SKM-1 (cell line): Measurements from ENCODE around the gene MTHFS.

ENCODE experiments used
- DNase-seq: peaks from one replicate; lab custom pipeline; 2025; ENCODE audit not compliant: unreplicated experiment; lab: John Stamatoyannopoulos, UW

Gene MTHFS

DNA sequence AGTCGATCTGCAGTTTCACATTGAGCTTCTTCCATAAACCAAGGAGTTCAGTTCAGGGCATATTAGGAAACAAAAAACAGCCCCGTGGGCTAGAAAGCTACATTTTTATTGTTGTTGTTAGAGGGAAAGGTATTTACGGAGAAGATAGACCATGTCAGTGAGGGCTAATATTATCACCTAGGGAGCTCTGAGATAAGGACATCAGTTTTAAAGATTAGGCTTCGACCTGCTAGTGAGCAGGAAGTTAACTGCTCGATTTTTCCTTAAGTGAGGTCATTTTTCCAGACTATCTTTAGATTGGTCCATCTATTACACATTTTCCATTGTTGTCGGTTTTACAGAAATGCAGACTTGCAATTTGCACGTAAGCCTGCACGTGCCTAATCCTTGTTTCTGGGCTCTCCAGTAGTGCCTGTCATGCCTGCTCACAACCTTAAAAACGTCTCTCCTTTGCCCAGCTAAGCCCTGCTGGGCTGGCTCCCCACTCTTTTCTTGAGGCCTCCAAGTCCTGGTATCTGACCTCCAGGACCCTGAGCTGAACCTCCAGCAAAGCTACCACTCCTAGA lies 72.6 kb downstream of the MTHFS start:
- no peak for DNase-seq

DNA sequence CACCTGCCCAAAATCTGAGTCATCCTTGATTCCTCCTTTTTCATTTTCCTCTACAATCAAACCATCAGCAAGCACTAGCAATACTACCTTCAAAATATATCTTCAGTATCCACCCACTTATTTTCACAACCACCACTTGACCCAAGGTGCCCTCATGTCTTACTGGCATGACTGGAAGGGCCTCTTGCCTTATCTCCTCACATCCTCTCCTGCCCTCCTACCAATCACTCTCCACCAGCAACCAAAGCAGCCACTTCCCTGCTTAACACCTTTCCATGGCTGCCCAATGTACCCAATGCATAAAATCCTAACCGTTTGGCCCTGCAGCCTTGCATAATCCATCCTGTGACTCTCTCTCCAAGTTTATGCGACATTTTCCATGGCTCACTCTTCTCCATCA lies 76.0 kb downstream of the MTHFS start:
- DNase-seq: no peak

GRCh38 chr15:79820176-79820575 lies 76.6 kb downstream of the MTHFS start:
- DNase-seq: no peak

- DNase-seq: no peak
Observed at GRCh38 chr15:79816571-79816970, 80.2 kb downstream of the MTHFS start.

- no peak for DNase-seq
Observed at GRCh38 chr15:79815468-79815867, 81.3 kb downstream of the MTHFS start.

GRCh38 chr15:79812541-79812940 lies 84.3 kb downstream of the MTHFS start:
- no peak for DNase-seq

DNA sequence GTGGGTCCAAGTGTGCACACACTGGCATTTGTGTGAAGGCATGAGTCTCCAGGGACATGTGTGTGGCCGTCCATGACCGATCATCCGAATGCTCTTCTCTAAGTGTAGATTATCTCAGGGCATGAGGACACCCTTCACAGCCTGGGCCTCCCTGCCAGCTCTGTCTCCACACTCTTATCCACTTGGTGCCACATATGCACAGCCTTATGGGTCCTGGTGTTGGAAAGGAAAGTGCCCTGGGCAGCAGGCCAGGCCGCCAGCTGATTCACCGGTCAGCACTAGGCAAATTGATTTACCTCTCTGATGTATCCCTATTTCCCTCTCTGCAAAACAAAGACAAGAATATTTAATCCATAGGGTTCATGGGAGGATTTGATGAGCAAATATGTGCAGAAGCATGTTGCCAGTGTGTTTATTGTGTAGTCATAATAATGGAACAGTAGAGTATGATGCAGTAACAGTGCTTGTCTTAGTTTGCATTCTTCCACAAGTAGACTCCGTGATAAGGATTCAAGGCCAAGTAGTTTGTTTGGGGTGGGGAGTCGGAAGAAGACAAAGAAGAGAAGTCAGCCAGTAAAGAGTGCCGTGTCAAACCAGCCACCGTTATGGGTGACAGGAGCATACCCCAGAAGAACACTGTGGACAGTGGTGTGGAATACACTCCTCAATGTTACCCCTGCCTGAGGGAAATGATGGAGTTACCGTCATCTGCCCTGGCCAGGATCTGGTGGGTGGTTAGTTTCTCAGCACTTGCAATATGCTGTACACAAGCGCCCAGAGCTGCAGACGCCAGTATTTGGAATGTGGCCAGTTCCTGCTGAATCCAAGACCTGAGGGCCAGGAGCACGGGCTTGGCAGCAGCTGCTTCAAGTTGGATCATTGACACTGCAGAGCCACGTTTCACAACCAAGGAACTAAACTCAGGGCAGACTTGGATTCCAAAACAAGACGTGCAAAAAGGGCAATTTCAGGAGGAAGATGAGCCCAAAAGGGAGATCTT lies 85.1 kb downstream of the MTHFS start:
- DNase-seq: no peak

GRCh38 chr15:79804838-79805237 lies 92.0 kb downstream of the MTHFS start:
- DNase-seq: no peak

DNA sequence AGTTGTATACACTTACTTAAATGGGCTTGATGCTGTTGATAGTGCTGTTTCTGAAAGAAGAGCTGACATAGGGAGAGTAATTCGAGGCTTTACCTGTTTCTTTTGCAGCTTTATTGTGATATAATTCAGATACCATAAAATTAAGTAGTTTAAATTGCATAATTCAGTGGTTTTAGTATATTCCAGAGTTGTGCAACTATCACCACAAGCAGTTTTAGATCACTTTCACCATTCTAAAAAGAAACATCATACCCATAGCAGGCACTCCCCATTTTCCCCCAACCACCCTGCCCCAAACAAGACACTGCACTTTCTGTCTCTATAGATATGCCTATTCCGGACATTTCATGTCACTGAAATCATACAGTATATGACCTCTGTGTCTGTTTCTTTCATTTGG lies 98.5 kb downstream of the MTHFS start:
- DNase-seq: no peak
